ENCODE data around the gene IGF2R. TPM values are rescaled to one million over a fixed set of nuclear protein-coding genes. Genes with fewer than 3 reads are reported as not detected.
"Not testable (repeated sequence)": the region's sequence is repeated elsewhere in the genome, so short reads cannot be mapped to it uniquely, and the experiment has no call there.

The IGF2R gene
- total RNA-seq, 1 donor from 2014 or later: 105 TPM

- Mint-ChIP-seq H3K27ac (ENCODE audit: unreplicated experiment) (no peak overlapping the region), H3K36me3 (ENCODE audit: unreplicated experiment) (peaks cover 25% of the 10 kb centered on the region), H3K9me3 (ENCODE audit: unreplicated experiment) (peaks cover 5% of the 10 kb centered on the region)
Measured at GRCh38 chr6:159998538-159998937, 29.7 kb downstream of the IGF2R start.

GRCh38 chr6:159999240-159999671, 30.4 kb downstream of the IGF2R start:
- Mint-ChIP-seq H3K27me3 (ENCODE audit: unreplicated experiment) (peaks cover 4% of the 10 kb centered on the region), H3K36me3 (ENCODE audit: unreplicated experiment) (peaks cover 28% of the 10 kb centered on the region), H3K9me3 (ENCODE audit: unreplicated experiment) (peaks cover 7% of the 10 kb centered on the region), H3K4me3 (ENCODE audit: unreplicated experiment) (no peak overlapping the region), H3K4me1 (ENCODE audit: low read depth, unreplicated experiment) (no peaks in the 10 kb centered on the region), H3K27ac (ENCODE audit: unreplicated experiment) (no peak overlapping the region)
- TF ChIP-seq CTCF (IDR thresholded peaks at IDR 0.05; ENCODE audit: partially characterized antibody, unreplicated experiment): no peak
- no peak for DNase-seq

More at GRCh38 chr6:159998538-159998937, 29.7 kb downstream of the IGF2R start:
- Mint-ChIP-seq H3K4me3 (ENCODE audit: unreplicated experiment) (no peak overlapping the region), H3K27me3 (ENCODE audit: unreplicated experiment) (no peaks in the 10 kb centered on the region), H3K4me1 (ENCODE audit: low read depth, unreplicated experiment) (peaks cover 3% of the 10 kb centered on the region)
- TF ChIP-seq CTCF (IDR thresholded peaks at IDR 0.05; ENCODE audit: partially characterized antibody, unreplicated experiment): no peak
- no peak for DNase-seq

GRCh38 chr6:160000280-160000704, 31.4 kb downstream of the IGF2R start:
- DNase-seq: no peak
- peaks cover 21% of the 10 kb centered on the region for H3K36me3 Mint-ChIP-seq (ENCODE audit: unreplicated experiment)
- no peak overlapping the region for H3K27ac Mint-ChIP-seq (ENCODE audit: unreplicated experiment)
- H3K4me3 Mint-ChIP-seq (ENCODE audit: unreplicated experiment): no peak overlapping the region
- H3K9me3 Mint-ChIP-seq (ENCODE audit: unreplicated experiment): peaks cover 8% of the 10 kb centered on the region
- TF ChIP-seq CTCF (IDR thresholded peaks at IDR 0.05; ENCODE audit: partially characterized antibody, unreplicated experiment): no peak
- H3K27me3 Mint-ChIP-seq (ENCODE audit: unreplicated experiment): peaks cover 7% of the 10 kb centered on the region
- no peaks in the 10 kb centered on the region for H3K4me1 Mint-ChIP-seq (ENCODE audit: low read depth, unreplicated experiment)

- H3K4me1 Mint-ChIP-seq (ENCODE audit: low read depth, unreplicated experiment); H3K4me3 Mint-ChIP-seq (ENCODE audit: unreplicated experiment); H3K9me3 Mint-ChIP-seq (ENCODE audit: unreplicated experiment); DNase-seq; H3K27me3 Mint-ChIP-seq (ENCODE audit: unreplicated experiment); H3K27ac Mint-ChIP-seq (ENCODE audit: unreplicated experiment): not testable (repeated sequence)
- H3K36me3 Mint-ChIP-seq (ENCODE audit: unreplicated experiment): peaks cover 14% of the 10 kb centered on the region
Measured at GRCh38 chr6:160000893-160001427, 32.1 kb downstream of the IGF2R start.

- no peak for TF ChIP-seq CTCF (IDR thresholded peaks at IDR 0.05; ENCODE audit: partially characterized antibody, unreplicated experiment)
- H3K27me3 Mint-ChIP-seq (ENCODE audit: unreplicated experiment): peaks cover 7% of the 10 kb centered on the region
- no peaks in the 10 kb centered on the region for H3K4me1 Mint-ChIP-seq (ENCODE audit: low read depth, unreplicated experiment)
- peaks cover 9% of the 10 kb centered on the region for H3K9me3 Mint-ChIP-seq (ENCODE audit: unreplicated experiment)
- H3K27ac Mint-ChIP-seq (ENCODE audit: unreplicated experiment): no peak overlapping the region
- H3K36me3 Mint-ChIP-seq (ENCODE audit: unreplicated experiment): peaks cover 12% of the 10 kb centered on the region
- DNase-seq: no peak
- no peak overlapping the region for H3K4me3 Mint-ChIP-seq (ENCODE audit: unreplicated experiment)
Measured at GRCh38 chr6:160002882-160003281, 34.0 kb downstream of the IGF2R start.
